ENCODE data around the gene TAGLN.

Gene TAGLN

GRCh38 chr11:117230286-117230961 is 31.3 kb downstream of the TAGLN start:
- DNase-seq (ENCODE audit: low spot score), result peak; percentile 45
- Histone ChIP-seq H3K27ac (no peak overlapping the region), H3K4me3 (peak overlapping the region; percentile 89)
- no peak for TF ChIP-seq CTCF (IDR thresholded peaks at IDR 0.05)

GRCh38 chr11:117230999-117231841 is 32.0 kb downstream of the TAGLN start:
- peak overlapping the region; percentile 83 to 96 for H3K27ac ChIP-seq
- no peak for TF ChIP-seq CTCF (IDR thresholded peaks at IDR 0.05)
- peak overlapping the region; percentile 89 for H3K4me3 ChIP-seq
- peak; percentile 41 for DNase-seq (ENCODE audit: low spot score)

GRCh38 chr11:117231842-117232091 is 32.6 kb downstream of the TAGLN start, which contains the start of gene PCSK7:
TSS of gene PCSK7 (minus strand) at chr11:117232073. CDS start at chr11:117229844, 2,229 bp downstream.
- H3K4me3 ChIP-seq, result peak within 1 kb of the TSS; percentile 89
- no peak for DNase-seq (ENCODE audit: low spot score)
- TF ChIP-seq CTCF (IDR thresholded peaks at IDR 0.05), result no peak
- peak within 1 kb of the TSS; percentile 83 to 96 for H3K27ac ChIP-seq

GRCh38 chr11:117232092-117232878 is 33.1 kb downstream of the TAGLN start, which contains the start of gene RNF214:
TSS of gene RNF214 (plus strand) at chr11:117232671. CDS start at chr11:117234273, 1,602 bp downstream.
- Histone ChIP-seq H3K4me3 (peak within 1 kb of the TSS; percentile 89), H3K27ac (peak within 1 kb of the TSS; percentile 83 to 96)
- TF ChIP-seq CTCF (IDR thresholded peaks at IDR 0.05), result peak; percentile 98
- peak; percentile 78 for DNase-seq (ENCODE audit: low spot score)

- H3K27ac ChIP-seq, result peak overlapping the region; percentile 83 to 96
- no peak for TF ChIP-seq CTCF (IDR thresholded peaks at IDR 0.05)
- peak; percentile 79 for DNase-seq (ENCODE audit: low spot score)
- peak overlapping the region; percentile 89 for H3K4me3 ChIP-seq
These were observed 33.8 kb downstream of the TAGLN start for GRCh38 chr11:117232911-117233409.

- TF ChIP-seq CTCF (IDR thresholded peaks at IDR 0.05), result no peak
- Histone ChIP-seq H3K4me3 (no peak overlapping the region), H3K27ac (no peak overlapping the region)
- DNase-seq (ENCODE audit: low spot score), result no peak
These were observed 39.1 kb downstream of the TAGLN start for GRCh38 chr11:117238221-117238620.
